CD4-positive, CD25-positive, alpha-beta regulatory T cell (primary cell): ENCODE data around the gene CD81. TPM values are rescaled to one million over a fixed set of nuclear protein-coding genes. Genes with fewer than 3 reads are reported as not detected.
"Not testable (repeated sequence)": the region's sequence is repeated elsewhere in the genome, so short reads cannot be mapped to it uniquely, and the experiment has no call there.

Experiments
- ATAC-seq, 2 donors: fragments of 150-1000 bp; cut with Tn5 transposase; one replicate each; pipeline ENCODE4 v1.10.0; 2021; ENCODE audit warnings: low read depth in 2 of 2, moderate number of reproducible peaks in 2 of 2, moderate library complexity in 1 of 2
- DNase-seq, 3 donors: peaks; one replicate each; pipeline versions ENCODE4 v3.0.0 to v3.0.0-alpha.2; 2012 to 2022; ENCODE audit warnings: mixed read lengths in 1 of 3
- H3K27ac ChIP-seq: one replicate; pipeline ENCODE4 v1.7.0; 2013; ENCODE audit warnings: mild to moderate bottlenecking, low read length; ENCODE audit not compliant: insufficient read depth, poor library complexity, severe bottlenecking
- H3K27me3 ChIP-seq: one replicate; pipeline ENCODE4 v1.7.0; 2013; ENCODE audit warnings: low read length; ENCODE audit not compliant: control insufficient read depth, insufficient read depth
- H3K36me3 ChIP-seq: one replicate; pipeline ENCODE4 v1.7.0; 2013; ENCODE audit warnings: mild to moderate bottlenecking, low read length, moderate library complexity; ENCODE audit not compliant: control insufficient read depth, insufficient read depth
- H3K4me1 ChIP-seq: 2 replicates; pipeline ENCODE4 v1.7.0; 2013; ENCODE audit warnings: mild to moderate bottlenecking, low read length; ENCODE audit not compliant: insufficient read depth, control insufficient read depth, poor library complexity, severe bottlenecking
- H3K4me3 ChIP-seq: one replicate; pipeline ENCODE4 v1.7.0; 2013; ENCODE audit warnings: low read depth, mild to moderate bottlenecking, low read length, moderate library complexity
- H3K9me3 ChIP-seq, 2 experiments: 1 replicate in 1 of 2; 2 replicates in 1 of 2; pipeline ENCODE4 v1.7.0; 2013; ENCODE audit warnings: low read length in 2 of 2, mild to moderate bottlenecking in 1 of 2, moderate library complexity in 1 of 2; ENCODE audit not compliant: control insufficient read depth in 2 of 2
- H3K27ac Mint-ChIP-seq, 3 donors: one replicate each; pipeline ENCODE4 v1.8.0; 2020 to 2022; ENCODE audit warnings: mild to moderate bottlenecking in 3 of 3, mixed read lengths in 3 of 3, moderate library complexity in 2 of 3
- H3K27me3 Mint-ChIP-seq: one replicate; pipeline ENCODE4 v1.8.0; 2022; ENCODE audit warnings: mild to moderate bottlenecking, mixed read lengths
- H3K36me3 Mint-ChIP-seq: one replicate; pipeline ENCODE4 v1.8.0; 2020; ENCODE audit warnings: mixed read lengths
- H3K4me1 Mint-ChIP-seq, 4 donors: one replicate each; pipeline ENCODE4 v1.8.0; 2020 to 2022; ENCODE audit warnings: mixed read lengths in 4 of 4, mild to moderate bottlenecking in 1 of 4
- H3K4me3 Mint-ChIP-seq, 4 donors: one replicate each; pipeline ENCODE4 v1.8.0; 2020 to 2022; ENCODE audit warnings: mild to moderate bottlenecking in 4 of 4, mixed read lengths in 4 of 4, moderate library complexity in 3 of 4
- H3K9me3 Mint-ChIP-seq, 7 donors: one replicate each; pipeline ENCODE4 v1.8.0; 2020 to 2022; ENCODE audit warnings: mixed read lengths in 7 of 7, mild to moderate bottlenecking in 3 of 7, moderate library complexity in 2 of 7
- polyA plus RNA-seq, 4 donors: library from polyadenylated mRNA; unstranded; fragments of 300-500 nt; fragmentation: Illumina TruSeq; gene quantifications; one replicate each; pipeline ENCODE4 v1.2.3, GENCODE V29; 2021
- total RNA-seq: library from RNA; stranded (reverse); gene quantifications from one replicate; pipeline ENCODE4 v1.2.3, GENCODE V29; 2022

The CD81 gene
- total and polyA plus RNA-seq, 5 donors from 2014 or later, result 13.2 to 156 (median 17.1) TPM

DNA sequence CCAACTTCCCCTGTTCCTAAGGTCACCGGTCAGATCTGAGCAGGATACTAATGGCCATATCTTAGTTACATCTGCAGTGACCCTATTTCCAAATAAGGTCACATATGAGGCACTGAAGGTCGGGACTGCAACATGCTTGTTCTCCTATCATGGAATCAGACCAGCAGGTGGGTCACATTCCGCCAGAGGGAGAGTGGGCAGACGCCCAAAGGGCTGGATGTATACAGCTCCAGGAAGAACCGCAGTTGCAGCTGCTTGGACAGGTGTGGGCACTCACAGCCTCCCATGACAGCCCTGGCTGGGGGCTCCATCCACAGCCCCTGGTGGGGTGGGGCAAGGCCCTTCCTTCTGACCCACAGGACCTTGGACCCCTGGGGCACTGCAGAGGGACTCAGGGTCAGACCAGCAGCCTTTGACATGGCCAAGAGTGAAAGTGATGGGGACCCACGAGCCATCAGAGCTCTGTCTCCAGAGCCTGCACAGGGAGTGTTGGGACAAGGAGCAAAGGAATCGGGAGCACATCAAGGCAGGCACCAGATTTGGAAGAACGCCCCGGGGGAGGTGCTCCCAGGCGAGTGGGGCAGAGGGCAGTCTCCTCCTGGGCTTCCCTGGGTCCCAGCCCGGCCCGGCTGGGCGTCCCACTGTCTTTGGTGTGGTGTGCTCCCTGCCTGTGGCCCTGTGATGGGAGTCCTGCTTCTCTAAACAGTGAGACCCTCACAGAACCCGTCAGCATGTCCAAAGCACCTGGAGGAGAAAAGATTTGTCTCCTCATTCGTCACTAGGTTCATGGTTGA is 13.3 kb upstream of the CD81 start:
- Histone ChIP-seq H3K27me3 (no peaks in the 10 kb centered on the region), H3K9me3 (no peaks in the 10 kb centered on the region), H3K4me3 (no peak overlapping the region), H3K4me1 (no peaks in the 10 kb centered on the region), H3K27ac (no peak overlapping the region), H3K36me3 (no peaks in the 10 kb centered on the region)
- Mint-ChIP-seq H3K4me3 (no peak overlapping the region), H3K27me3 (no peaks in the 10 kb centered on the region), H3K36me3 (peaks cover 7% of the 10 kb centered on the region), H3K9me3 (no peaks in the 10 kb centered on the region), H3K4me1 (peaks cover 0 to 2% (median 0%) of the 10 kb centered on the region in 4 donors), H3K27ac (peak overlapping the region in 1 of 3 donors; percentile 44)
- ATAC-seq (no peak), DNase-seq (no peak)

DNA sequence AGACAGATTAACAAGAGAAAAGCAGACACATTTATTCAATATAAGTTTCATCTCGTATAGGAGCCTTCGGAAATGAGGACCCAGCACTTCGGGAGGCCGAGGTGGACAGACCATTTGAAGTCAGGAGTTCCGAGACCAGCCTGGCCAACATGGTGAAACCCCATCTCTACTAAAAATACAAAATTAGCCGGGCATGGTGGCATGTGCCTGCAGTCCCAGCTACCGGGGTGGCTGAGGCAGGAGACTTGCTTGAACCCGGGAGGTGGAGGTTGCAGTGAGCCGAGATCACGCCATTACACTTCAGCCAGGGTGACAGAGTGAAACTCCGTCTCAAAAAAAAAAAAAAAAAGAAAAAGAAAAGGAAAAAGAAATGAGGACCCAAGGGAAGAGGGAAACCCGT is 12.7 kb upstream of the CD81 start:
- H3K27ac Mint-ChIP-seq, result peak overlapping the region in 1 of 3 donors; percentile 86
- DNase-seq, H3K4me3 ChIP-seq, H3K9me3 ChIP-seq, H3K4me1 ChIP-seq, H3K36me3 Mint-ChIP-seq, H3K36me3 ChIP-seq, H3K4me3 Mint-ChIP-seq, ATAC-seq, H3K27me3 Mint-ChIP-seq, H3K27me3 ChIP-seq, H3K9me3 Mint-ChIP-seq, H3K4me1 Mint-ChIP-seq, H3K27ac ChIP-seq: not testable (repeated sequence)

DNA sequence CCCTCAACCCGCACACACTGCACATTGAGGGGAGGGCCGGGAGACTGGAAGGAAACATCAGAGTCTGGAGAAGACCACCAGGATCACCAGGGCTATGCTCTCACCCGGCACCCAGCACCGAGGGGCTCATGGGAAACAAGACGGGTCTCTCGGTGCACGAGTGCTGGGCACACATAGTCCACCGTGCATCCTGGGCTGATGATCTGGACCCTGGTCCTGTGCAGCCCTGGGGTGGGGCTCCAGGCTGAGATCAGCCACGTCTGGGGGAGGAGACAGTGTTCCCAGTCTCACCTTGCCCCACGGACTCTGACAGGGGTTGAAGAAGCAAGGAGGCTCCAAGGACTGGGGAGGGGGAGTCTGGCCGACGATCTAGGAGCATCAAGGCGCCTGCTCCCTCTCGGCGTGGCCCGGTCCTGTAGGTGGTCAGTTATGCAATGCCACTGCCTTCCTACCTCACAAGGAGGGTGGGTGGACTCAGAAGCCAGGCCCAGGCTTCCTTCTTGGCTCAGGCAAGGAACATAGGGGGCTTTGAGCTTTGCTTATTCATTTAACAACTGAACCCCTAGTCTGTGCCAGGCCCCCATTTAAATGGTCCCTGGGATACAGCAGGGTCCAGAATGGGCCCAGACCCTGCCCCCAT is 11.4 kb upstream of the CD81 start:
- H3K27ac Mint-ChIP-seq, result no peak overlapping the region
- no peaks in the 10 kb centered on the region for H3K27me3 Mint-ChIP-seq
- peaks cover 0 to 2% (median 0%) of the 10 kb centered on the region in 4 donors for H3K4me1 Mint-ChIP-seq
- no peaks in the 10 kb centered on the region for H3K27me3 ChIP-seq
- no peaks in the 10 kb centered on the region for H3K4me1 ChIP-seq
- H3K4me3 ChIP-seq, result no peak overlapping the region
- no peaks in the 10 kb centered on the region for H3K9me3 ChIP-seq
- H3K36me3 Mint-ChIP-seq, result peaks cover 7% of the 10 kb centered on the region
- ATAC-seq (no peak), DNase-seq (no peak)
- H3K36me3 ChIP-seq, result no peaks in the 10 kb centered on the region
- H3K27ac ChIP-seq, result no peak overlapping the region
- H3K4me3 Mint-ChIP-seq, result no peak overlapping the region
- no peaks in the 10 kb centered on the region for H3K9me3 Mint-ChIP-seq

DNA sequence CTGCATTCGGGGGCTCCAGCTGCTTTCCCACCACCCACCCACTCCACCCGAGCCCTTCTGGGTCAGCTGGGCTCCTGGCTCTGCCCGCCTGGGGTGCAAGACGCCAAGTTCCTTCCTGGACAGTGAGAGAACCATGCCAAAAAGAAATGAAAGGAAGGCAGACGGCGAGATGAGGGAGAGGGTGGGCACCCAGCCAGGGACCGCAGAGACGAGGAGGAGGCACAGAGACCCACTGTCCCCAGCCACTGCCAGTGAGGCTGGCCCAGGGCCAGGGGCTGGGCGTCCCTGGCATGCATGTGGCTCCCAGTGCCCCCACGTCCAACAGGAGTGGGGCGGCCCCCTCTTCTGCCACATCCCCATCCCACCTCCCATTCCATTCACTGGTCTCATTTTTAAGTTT is 10.8 kb upstream of the CD81 start:
- Histone ChIP-seq H3K36me3 (no peaks in the 10 kb centered on the region), H3K4me3 (no peak overlapping the region), H3K9me3 (no peaks in the 10 kb centered on the region), H3K27me3 (no peaks in the 10 kb centered on the region), H3K4me1 (no peaks in the 10 kb centered on the region), H3K27ac (no peak overlapping the region)
- Mint-ChIP-seq H3K36me3 (peaks cover 7% of the 10 kb centered on the region), H3K27ac (no peak overlapping the region), H3K4me1 (peaks cover 0 to 2% (median 0%) of the 10 kb centered on the region in 4 donors), H3K9me3 (no peaks in the 10 kb centered on the region), H3K27me3 (no peaks in the 10 kb centered on the region), H3K4me3 (no peak overlapping the region)
- DNase-seq (no peak), ATAC-seq (no peak)

DNA sequence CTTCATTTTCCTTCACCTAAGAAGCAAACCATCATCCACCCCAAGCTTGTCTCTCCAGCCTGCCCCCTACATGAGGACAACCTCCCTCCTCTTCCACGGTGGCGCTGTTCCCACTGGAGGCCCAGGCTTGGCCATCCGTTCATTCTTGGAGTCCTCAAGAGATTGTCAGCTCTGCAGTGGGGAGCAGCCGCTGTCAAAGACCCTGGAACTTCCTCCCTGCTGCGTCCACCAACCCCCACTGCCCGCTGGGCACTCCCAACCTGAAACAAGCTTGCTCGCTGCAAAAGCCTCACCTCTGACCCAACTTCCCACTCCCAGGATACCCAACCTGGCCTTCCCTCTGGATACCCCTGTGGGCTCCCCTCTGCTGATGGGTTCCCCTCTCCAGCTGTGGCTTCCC is 10.4 kb upstream of the CD81 start:
- H3K4me1 Mint-ChIP-seq, result peaks cover 0 to 3% (median 0%) of the 10 kb centered on the region in 4 donors
- Histone ChIP-seq H3K27ac (no peak overlapping the region), H3K27me3 (no peaks in the 10 kb centered on the region), H3K4me1 (no peaks in the 10 kb centered on the region), H3K36me3 (no peaks in the 10 kb centered on the region), H3K4me3 (no peak overlapping the region), H3K9me3 (no peaks in the 10 kb centered on the region)
- H3K27me3 Mint-ChIP-seq, result no peaks in the 10 kb centered on the region
- no peak for ATAC-seq
- H3K4me3 Mint-ChIP-seq, result peak overlapping the region in 1 of 4 donors; percentile 23
- H3K27ac Mint-ChIP-seq, result no peak overlapping the region
- peaks cover 10% of the 10 kb centered on the region for H3K36me3 Mint-ChIP-seq
- H3K9me3 Mint-ChIP-seq, result no peaks in the 10 kb centered on the region
- DNase-seq, result no peak

DNA sequence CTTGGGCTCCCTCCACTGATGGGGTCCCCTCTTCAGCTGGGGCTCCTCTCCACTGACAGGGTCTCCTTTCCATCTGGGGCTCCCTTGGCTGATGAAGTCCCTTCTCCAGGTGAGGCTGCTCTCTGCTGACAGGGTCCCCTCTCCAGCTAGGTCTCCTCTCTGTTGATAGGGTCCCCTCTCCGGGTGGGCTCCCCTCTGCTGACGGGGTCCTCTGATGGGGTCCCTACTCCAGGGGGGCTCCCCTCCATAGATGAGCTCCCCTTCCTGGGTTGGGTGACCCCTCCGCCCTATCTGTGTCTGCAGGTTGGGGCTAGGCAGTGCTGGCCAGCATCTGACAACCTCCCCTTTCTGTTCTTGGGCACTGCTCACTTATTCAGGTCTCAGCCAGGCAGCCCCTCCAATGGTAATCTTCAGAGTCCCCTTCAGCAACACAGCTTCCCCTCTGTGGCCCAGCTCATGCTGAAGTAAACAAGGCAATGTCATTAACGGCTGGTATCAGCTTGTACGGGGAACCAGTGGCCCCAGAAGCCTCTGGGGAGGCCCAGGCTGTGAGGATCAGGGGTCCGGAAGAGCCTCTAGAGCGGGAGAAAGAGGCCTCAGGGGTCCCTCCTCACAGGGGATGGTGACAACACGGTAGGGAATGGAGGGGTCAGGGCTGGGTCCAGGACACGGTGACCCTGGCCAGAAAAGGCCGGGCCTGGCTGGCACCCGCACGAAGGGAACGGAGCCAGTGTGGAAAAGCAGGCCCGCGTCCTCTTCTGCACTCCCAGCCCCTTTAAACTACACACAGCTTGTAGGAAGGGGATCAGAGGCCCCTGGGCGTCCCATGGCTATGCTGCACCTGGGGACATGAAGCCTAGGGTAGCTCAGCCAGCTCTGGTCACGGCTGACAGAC is 9.6 kb upstream of the CD81 start:
- H3K4me3 ChIP-seq, result no peak overlapping the region
- H3K27me3 Mint-ChIP-seq, result no peaks in the 10 kb centered on the region
- peaks cover 0 to 2% (median 0%) of the 10 kb centered on the region in 4 donors for H3K4me1 Mint-ChIP-seq
- H3K9me3 Mint-ChIP-seq, result no peaks in the 10 kb centered on the region
- ATAC-seq (no peak), DNase-seq (no peak)
- no peak overlapping the region for H3K27ac ChIP-seq
- H3K4me3 Mint-ChIP-seq, result peak overlapping the region in 1 of 4 donors; percentile 35
- no peaks in the 10 kb centered on the region for H3K27me3 ChIP-seq
- H3K36me3 ChIP-seq, result no peaks in the 10 kb centered on the region
- peaks cover 4% of the 10 kb centered on the region for H3K36me3 Mint-ChIP-seq
- no peaks in the 10 kb centered on the region for H3K9me3 ChIP-seq
- H3K4me1 ChIP-seq, result no peaks in the 10 kb centered on the region
- H3K27ac Mint-ChIP-seq, result no peak overlapping the region

DNA sequence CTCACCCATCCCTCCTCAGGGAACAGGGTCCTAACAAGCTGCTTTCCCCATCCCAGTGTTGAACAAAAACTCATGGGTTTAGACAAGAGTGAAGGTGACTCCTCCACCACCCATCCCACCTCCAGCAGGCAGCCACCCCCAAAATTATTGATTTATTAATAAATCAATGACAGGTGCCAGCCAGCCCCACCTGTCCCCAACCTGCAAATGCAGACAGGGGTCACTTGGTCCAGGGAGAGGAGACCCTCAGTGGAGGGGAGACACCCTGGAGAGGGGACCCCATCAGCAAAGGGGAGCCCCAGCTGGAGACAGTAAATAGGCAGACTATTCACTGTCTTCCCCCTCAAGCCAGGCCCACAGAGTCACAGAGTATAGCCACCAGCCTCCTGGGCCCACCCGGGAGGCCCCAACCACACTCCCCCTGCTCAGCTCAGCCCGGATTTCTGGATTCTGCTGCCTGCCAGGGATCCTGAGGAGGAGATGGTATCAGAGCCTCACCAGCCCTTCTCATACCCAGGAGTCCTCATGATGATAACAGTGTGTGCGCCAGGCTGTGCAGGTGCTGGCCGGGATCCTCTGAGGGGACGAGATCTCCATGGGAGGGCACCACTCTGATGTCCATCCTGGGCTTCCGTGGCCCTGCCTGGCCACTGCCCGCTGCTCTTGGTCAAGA is 8.8 kb upstream of the CD81 start:
- H3K36me3 ChIP-seq, result no peaks in the 10 kb centered on the region
- H3K27ac ChIP-seq, result no peak overlapping the region
- Mint-ChIP-seq H3K4me3 (no peak overlapping the region), H3K4me1 (peaks cover 0 to 2% (median 0%) of the 10 kb centered on the region in 4 donors), H3K27ac (no peak overlapping the region), H3K36me3 (peaks cover 4% of the 10 kb centered on the region), H3K9me3 (no peaks in the 10 kb centered on the region), H3K27me3 (no peaks in the 10 kb centered on the region)
- no peaks in the 10 kb centered on the region for H3K27me3 ChIP-seq
- DNase-seq (no peak), ATAC-seq (no peak)
- H3K4me1 ChIP-seq, result no peaks in the 10 kb centered on the region
- no peaks in the 10 kb centered on the region for H3K9me3 ChIP-seq
- no peak overlapping the region for H3K4me3 ChIP-seq
